Prostate gland (tissue), 2 donors: ENCODE results near the gene COA8. TPM values are rescaled to one million over a fixed set of nuclear protein-coding genes. Genes with fewer than 3 reads are reported as not detected.

Experiments
- DNase-seq: peaks from one replicate; pipeline ENCODE4 v3.0.0-alpha.2; 2019; ENCODE audit warnings: low spot score
- H3K27ac ChIP-seq, 2 donors: fragments of 200-600 bp; sonication (generic); 2 replicates each; pipeline ENCODE4 v1.5.1; 2017 to 2019
- H3K27me3 ChIP-seq: fragments of 200-600 bp; sonication (generic); replicated peaks from 2 replicates; pipeline ENCODE4 v1.5.1; 2019; ENCODE audit not compliant: insufficient read depth
- H3K36me3 ChIP-seq, 2 donors: fragments of 200-600 bp; sonication (generic); 1 replicate in 1 of 2; 2 replicates in 1 of 2; pipeline versions ENCODE4 v1.5.1 to v1.8.1; 2017 to 2019
- H3K4me1 ChIP-seq: fragments of 200-600 bp; sonication (generic); replicated peaks from 2 replicates; pipeline ENCODE4 v1.5.1; 2019
- H3K4me3 ChIP-seq, 2 donors: fragments of 200-600 bp; sonication (generic); 2 replicates each; pipeline ENCODE4 v1.5.1; 2017 to 2019
- H3K9me3 ChIP-seq: fragments of 200-600 bp; sonication (generic); 2 replicates; pipeline ENCODE4 v1.5.1; 2017
- CTCF ChIP-seq, 4 experiments: fragments of 200-600 bp in 2 of 4; fragments of 450-650 bp in 2 of 4; sonication (generic) in 2 of 4; IDR thresholded peaks; 1 replicate in 3 of 4; 2 replicates in 1 of 4; pipeline ENCODE4 v1.5.1; 2016 to 2019; ENCODE audit warnings: antibody characterized with exemption in 4 of 4, mild to moderate bottlenecking in 2 of 4, moderate library complexity in 2 of 4
- POLR2A ChIP-seq: fragments of 450-650 bp; IDR thresholded peaks from one replicate; pipeline ENCODE4 v1.6.1; 2016; ENCODE audit warnings: antibody characterized with exemption, mild to moderate bottlenecking
- POLR2AphosphoS5 ChIP-seq: sonication (generic); formaldehyde crosslinking; IDR thresholded peaks from one replicate; pipeline ENCODE4 v1.6.1; 2017; ENCODE audit warnings: antibody characterized with exemption
- WGBS: methylation state at CpG from one replicate; pipeline ENCODE4 v1.1.5; 2018; 5-methylcytosine and 5-hydroxymethylcytosine counted together
- intact Hi-C: fragments of 100-400 bp; cut with DNase I; formaldehyde crosslinking; loops from one replicate; pipeline ENCODE4 v1.14.2; 2022
- total RNA-seq, 2 donors: library from RNA; depleted of rRNA; stranded (reverse); fragments of >200 nt; gene quantifications; one replicate each; pipeline ENCODE4 v1.1.0, GENCODE V29; 2016

The COA8 gene
- total RNA-seq, 2 donors from 2014 or later: 24.3 to 24.9 TPM

- H3K27me3 ChIP-seq: no peaks in the 10 kb centered on the region
- intact Hi-C loops: loop anchor here (5.0 kb wide), 1 partner anchor 165 kb away; the partner anchor contains the start of gene MARK3
- no peaks in the 10 kb centered on the region for H3K4me1 ChIP-seq
- WGBS: 48% methylated on average over 18 of the region's 18 CpGs
- H3K4me3 ChIP-seq: no peak overlapping the region
- H3K36me3 ChIP-seq: no peaks in the 10 kb centered on the region
- peak overlapping the region; percentile 68 to 81 for H3K27ac ChIP-seq
- no peaks in the 10 kb centered on the region for H3K9me3 ChIP-seq
- TF ChIP-seq POLR2A: no peak
- TF ChIP-seq CTCF (IDR thresholded peaks at IDR 0.05): no peak
- TF ChIP-seq POLR2AphosphoS5: peak; percentile 79
- no peak for DNase-seq
These were observed 10.5 kb upstream of the COA8 start for GRCh38 chr14:103552011-103552845.

- TF ChIP-seq CTCF (IDR thresholded peaks at IDR 0.05) (no peak), POLR2AphosphoS5 (no peak), POLR2A (no peak)
- DNase-seq: no peak
- H3K36me3 ChIP-seq: no peaks in the 10 kb centered on the region
- H3K27ac ChIP-seq: peak overlapping the region; percentile 68 to 81
- intact Hi-C loops: loop anchor here (5.0 kb wide), 1 partner anchor 166 kb away; the partner anchor contains the start of gene MARK3
- H3K4me1 ChIP-seq: no peaks in the 10 kb centered on the region
- no peaks in the 10 kb centered on the region for H3K27me3 ChIP-seq
- WGBS: 91% methylated on average over 11 of the region's 11 CpGs
- no peak overlapping the region for H3K4me3 ChIP-seq
- no peaks in the 10 kb centered on the region for H3K9me3 ChIP-seq
These were observed 9.9 kb upstream of the COA8 start for GRCh38 chr14:103552846-103553210.

GRCh38 chr14:103555559-103556337 is 7.0 kb upstream of the COA8 start:
- no peak for DNase-seq
- Histone ChIP-seq H3K4me3 (no peak overlapping the region), H3K27me3 (no peaks in the 10 kb centered on the region), H3K4me1 (peaks cover 6% of the 10 kb centered on the region), H3K9me3 (no peaks in the 10 kb centered on the region), H3K27ac (no peak overlapping the region), H3K36me3 (no peaks in the 10 kb centered on the region)
- TF ChIP-seq POLR2A (no peak), CTCF (IDR thresholded peaks at IDR 0.05) (no peak)
- 83% methylated on average over 15 of the region's 15 CpGs for WGBS
- intact Hi-C loops: no loop called here

GRCh38 chr14:103556946-103557758 is 5.6 kb upstream of the COA8 start:
- Histone ChIP-seq H3K27ac (peak overlapping the region in 1 of 2 donors; percentile 2), H3K4me3 (no peak overlapping the region), H3K9me3 (no peaks in the 10 kb centered on the region), H3K4me1 (peaks cover 6% of the 10 kb centered on the region), H3K36me3 (no peaks in the 10 kb centered on the region), H3K27me3 (no peaks in the 10 kb centered on the region)
- DNase-seq: no peak
- intact Hi-C loops: no loop called here
- 42% methylated on average over 15 of the region's 15 CpGs for WGBS
- TF ChIP-seq POLR2AphosphoS5: no peak
- no peak for TF ChIP-seq POLR2A
- TF ChIP-seq CTCF (IDR thresholded peaks at IDR 0.05): no peak
